Body of pancreas (tissue), 4 donors: ENCODE data around the gene TALDO1. TPM values are rescaled to one million over a fixed set of nuclear protein-coding genes. Genes with fewer than 3 reads are reported as not detected.

ENCODE experiments used
- ATAC-seq: fragments of 150-250 bp; one replicate; pipeline ENCODE4 v1.9.1; 2016
- DNase-seq, 4 donors: peaks; one replicate each; pipeline ENCODE4 v3.0.0-alpha.2; 2019
- H3K27ac ChIP-seq, 4 donors: fragments of 200-600 bp; sonication (generic); 1 replicate in 3 of 4; 2 replicates in 1 of 4; pipeline versions ENCODE4 v1.5.1 to v1.6.1; 2016 to 2019; ENCODE audit warnings: mild to moderate bottlenecking in 1 of 4, mixed read lengths in 1 of 4, moderate library complexity in 1 of 4
- H3K27me3 ChIP-seq, 2 donors: fragments of 200-600 bp; sonication (generic); one replicate each; pipeline ENCODE4 v1.6.0; 2016; ENCODE audit warnings: mild to moderate bottlenecking in 1 of 2
- H3K36me3 ChIP-seq, 2 donors: fragments of 200-600 bp; sonication (generic); replicated peaks in 1 of 2; 2 replicates each; pipeline ENCODE4 v1.5.1; 2016; ENCODE audit warnings: low read depth in 2 of 2; ENCODE audit not compliant: insufficient read depth in 1 of 2
- H3K4me1 ChIP-seq: fragments of 200-600 bp; sonication (generic); one replicate; pipeline ENCODE4 v1.6.0; 2016
- H3K4me3 ChIP-seq, 2 donors: fragments of 200-600 bp; sonication (generic); 1 replicate in 1 of 2; 2 replicates in 1 of 2; pipeline ENCODE4 v1.5.1; 2016 to 2019
- H3K9me3 ChIP-seq, 3 donors: fragments of 200-600 bp; sonication (generic); 1 replicate in 2 of 3; 2 replicates in 1 of 3; pipeline ENCODE4 v1.5.1; 2016
- CTCF ChIP-seq, 7 experiments: fragments of 450-650 bp in 4 of 7; fragments of 200-600 bp in 3 of 7; sonication (generic) in 3 of 7; IDR thresholded peaks; one replicate each; pipeline ENCODE4 v1.5.1; 2016 to 2019; ENCODE audit warnings: antibody characterized with exemption in 7 of 7
- POLR2A ChIP-seq, 3 donors: fragments of 450-650 bp; IDR thresholded peaks; one replicate each; pipeline ENCODE4 v1.6.1; 2016; ENCODE audit warnings: antibody characterized with exemption in 3 of 3, mild to moderate bottlenecking in 2 of 3
- WGBS, 2 donors: methylation state at CpG; one replicate each; pipeline ENCODE4 v1.1.5; 2017; 5-methylcytosine and 5-hydroxymethylcytosine counted together
- intact Hi-C: fragments of 100-400 bp; cut with DNase I; formaldehyde crosslinking; loops from one replicate; pipeline ENCODE4 v1.15.1; 2023
- total RNA-seq, 2 donors: library from RNA; depleted of rRNA; stranded (reverse); fragments of >200 nt; gene quantifications; one replicate each; pipeline ENCODE4 v1.1.0, GENCODE V29; 2016

The TALDO1 gene
- total RNA-seq, 2 donors from 2014 or later = 78.9 to 119 TPM

- Histone ChIP-seq H3K36me3 (no peaks in the 10 kb centered on the region), H3K4me3 (no peak overlapping the region), H3K27ac (no peak overlapping the region), H3K9me3 (no peaks in the 10 kb centered on the region), H3K27me3 (no peaks in the 10 kb centered on the region), H3K4me1 (peaks cover 49% of the 10 kb centered on the region)
- intact Hi-C loops = no loop called here
- 86 to 88% methylated on average over 16 to 31 of the region's 32 CpGs for WGBS, 2 donors
- no peak for TF ChIP-seq POLR2A (IDR thresholded peaks at IDR 0.05)
- TF ChIP-seq CTCF (IDR thresholded peaks at IDR 0.05) = no peak
- ATAC-seq = no peak
- no peak for DNase-seq
Measured at GRCh38 chr11:799641-800316, 52.5 kb downstream of the TALDO1 start.

- intact Hi-C loops = no loop called here
- DNase-seq (no peak), ATAC-seq (no peak)
- 88% methylated on average over 3 to 28 of the region's 30 CpGs for WGBS, 2 donors
- peaks cover 51% of the 10 kb centered on the region for H3K4me1 ChIP-seq
- no peaks in the 10 kb centered on the region for H3K36me3 ChIP-seq
- TF ChIP-seq CTCF (IDR thresholded peaks at IDR 0.05) = no peak
- no peak for TF ChIP-seq POLR2A (IDR thresholded peaks at IDR 0.05)
- H3K27me3 ChIP-seq = no peaks in the 10 kb centered on the region
- no peak overlapping the region for H3K27ac ChIP-seq
- no peak overlapping the region for H3K4me3 ChIP-seq
- no peaks in the 10 kb centered on the region for H3K9me3 ChIP-seq
Measured at GRCh38 chr11:800473-800872, 53.2 kb downstream of the TALDO1 start.

GRCh38 chr11:801097-801780 lies 54.0 kb downstream of the TALDO1 start:
- DNase-seq = no peak
- Histone ChIP-seq H3K27me3 (no peaks in the 10 kb centered on the region), H3K9me3 (no peaks in the 10 kb centered on the region), H3K27ac (no peak overlapping the region), H3K36me3 (no peaks in the 10 kb centered on the region), H3K4me1 (peaks cover 46% of the 10 kb centered on the region), H3K4me3 (no peak overlapping the region)
- WGBS, 2 donors = 78 to 87% methylated on average over 4 to 20 of the region's 20 CpGs
- intact Hi-C loops = no loop called here
- TF ChIP-seq CTCF (IDR thresholded peaks at IDR 0.05) = no peak
- TF ChIP-seq POLR2A (IDR thresholded peaks at IDR 0.05) = no peak
- ATAC-seq = no peak

GRCh38 chr11:802018-802617 lies 54.9 kb downstream of the TALDO1 start:
- WGBS, 2 donors = 94 to 97% methylated on average over 16 to 21 of the region's 21 CpGs
- DNase-seq = no peak

More at GRCh38 chr11:802018-802617, 54.9 kb downstream of the TALDO1 start:
- intact Hi-C loops = no loop called here
- Histone ChIP-seq H3K36me3 (no peaks in the 10 kb centered on the region), H3K4me3 (no peak overlapping the region), H3K27me3 (no peaks in the 10 kb centered on the region), H3K27ac (no peak overlapping the region), H3K9me3 (no peaks in the 10 kb centered on the region), H3K4me1 (peaks cover 38% of the 10 kb centered on the region)
- no peak for ATAC-seq
- TF ChIP-seq CTCF (IDR thresholded peaks at IDR 0.05) (no peak), POLR2A (IDR thresholded peaks at IDR 0.05) (no peak)
